ENCODE measurements around the gene LHFPL3.

DNA sequence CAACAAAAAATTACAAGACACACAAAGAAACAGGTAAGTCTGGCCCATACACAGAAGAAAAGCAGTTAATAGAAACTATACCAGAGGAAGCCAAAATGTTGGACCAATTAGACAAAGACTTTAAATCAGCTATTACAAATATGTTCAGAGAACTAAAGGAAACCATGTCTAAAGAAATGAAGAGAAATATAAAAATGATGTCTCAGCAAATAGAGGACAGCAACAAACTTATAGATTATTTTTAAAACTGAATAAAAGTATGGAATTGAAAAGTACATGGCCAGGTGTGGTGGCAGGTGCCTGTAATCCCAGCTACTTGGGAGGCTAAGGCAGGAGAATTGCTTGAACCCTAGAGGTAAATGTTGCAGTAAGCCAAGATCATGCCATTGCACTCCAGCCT, 58.5 kb downstream of the LHFPL3 start:
- TF ChIP-seq, protein P1, sequence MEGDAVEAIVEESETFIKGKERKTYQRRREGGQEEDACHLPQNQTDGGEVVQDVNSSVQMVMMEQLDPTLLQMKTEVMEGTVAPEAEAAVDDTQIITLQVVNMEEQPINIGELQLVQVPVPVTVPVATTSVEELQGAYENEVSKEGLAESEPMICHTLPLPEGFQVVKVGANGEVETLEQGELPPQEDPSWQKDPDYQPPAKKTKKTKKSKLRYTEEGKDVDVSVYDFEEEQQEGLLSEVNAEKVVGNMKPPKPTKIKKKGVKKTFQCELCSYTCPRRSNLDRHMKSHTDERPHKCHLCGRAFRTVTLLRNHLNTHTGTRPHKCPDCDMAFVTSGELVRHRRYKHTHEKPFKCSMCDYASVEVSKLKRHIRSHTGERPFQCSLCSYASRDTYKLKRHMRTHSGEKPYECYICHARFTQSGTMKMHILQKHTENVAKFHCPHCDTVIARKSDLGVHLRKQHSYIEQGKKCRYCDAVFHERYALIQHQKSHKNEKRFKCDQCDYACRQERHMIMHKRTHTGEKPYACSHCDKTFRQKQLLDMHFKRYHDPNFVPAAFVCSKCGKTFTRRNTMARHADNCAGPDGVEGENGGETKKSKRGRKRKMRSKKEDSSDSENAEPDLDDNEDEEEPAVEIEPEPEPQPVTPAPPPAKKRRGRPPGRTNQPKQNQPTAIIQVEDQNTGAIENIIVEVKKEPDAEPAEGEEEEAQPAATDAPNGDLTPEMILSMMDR (IDR thresholded peaks at IDR 0.05 in 4 of 5, conservative IDR thresholded peaks at IDR 0.05 in 1 of 5): no peak
- no peak for TF ChIP-seq POLR2A (IDR thresholded peaks at IDR 0.05)
